ENCODE data around the gene HERC2. TPM values are rescaled to one million over a fixed set of nuclear protein-coding genes. Genes with fewer than 3 reads are reported as not detected.
"Not testable (repeated sequence)": the region's sequence is repeated elsewhere in the genome, so short reads cannot be mapped to it uniquely, and the experiment has no call there.

Gene HERC2
- total RNA-seq, 1 experiment from 2014 or later, result 33.1 TPM

DNA sequence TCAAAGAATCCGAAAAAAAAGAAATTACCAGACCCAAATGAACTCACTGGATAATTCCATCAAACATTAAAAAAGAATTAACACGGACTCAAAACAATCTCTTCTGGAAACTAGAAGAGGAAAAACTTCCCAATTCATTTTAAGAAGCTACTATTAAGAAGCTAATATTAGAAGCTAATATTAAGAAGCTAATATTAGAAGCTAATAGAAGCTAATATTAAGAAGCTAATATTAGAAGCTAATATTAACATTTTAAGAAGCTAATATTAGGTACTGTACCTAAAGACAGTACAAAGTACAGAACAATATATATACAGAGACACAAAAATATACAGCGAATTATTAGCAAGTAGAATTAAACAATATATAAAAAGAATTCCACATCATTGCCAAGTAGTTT is 35.9 kb downstream of the HERC2 start:
- no peak for DNase-seq (ENCODE audit: low read depth)

DNA sequence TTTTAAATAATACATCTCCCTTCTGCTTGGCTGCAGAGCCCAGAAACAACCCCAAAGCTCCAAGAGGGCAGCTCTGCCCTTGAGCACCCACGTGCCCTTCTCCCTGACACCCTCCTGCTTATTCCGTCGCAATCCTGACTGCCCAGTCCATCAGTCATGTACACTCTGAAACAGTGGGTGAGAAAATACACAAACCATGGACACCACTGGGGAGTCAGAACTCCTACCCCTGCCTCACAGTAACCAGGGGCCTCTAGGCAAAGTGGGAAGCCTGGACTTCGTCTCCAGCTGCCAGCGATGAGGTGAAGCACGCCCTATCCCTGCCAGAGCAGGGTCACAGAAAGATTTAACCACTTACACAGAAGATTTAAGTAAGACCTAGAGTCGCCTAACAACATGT is 40.1 kb downstream of the HERC2 start:
- no peak for DNase-seq (ENCODE audit: low read depth)

DNA sequence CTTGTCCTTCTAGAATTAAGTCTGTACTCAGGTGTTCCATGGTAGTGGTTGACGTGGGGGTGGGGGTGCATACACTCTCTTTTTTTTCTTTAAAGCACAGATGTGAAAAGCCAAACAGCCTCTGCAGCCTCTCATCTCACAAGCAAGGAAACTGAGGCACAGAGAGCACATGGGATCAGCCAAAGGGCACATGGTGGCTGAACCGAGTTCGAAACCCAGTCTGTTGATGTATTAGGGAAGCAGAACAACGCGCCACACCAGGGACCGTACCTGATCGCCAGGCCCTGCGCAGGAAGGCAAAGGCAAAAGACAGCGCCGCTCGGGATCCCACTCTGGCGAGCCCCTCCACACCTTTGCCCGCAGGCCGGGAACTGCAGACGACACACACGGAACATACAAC is 47.3 kb downstream of the HERC2 start:
- DNase-seq (ENCODE audit: low read depth), result no peak

DNA sequence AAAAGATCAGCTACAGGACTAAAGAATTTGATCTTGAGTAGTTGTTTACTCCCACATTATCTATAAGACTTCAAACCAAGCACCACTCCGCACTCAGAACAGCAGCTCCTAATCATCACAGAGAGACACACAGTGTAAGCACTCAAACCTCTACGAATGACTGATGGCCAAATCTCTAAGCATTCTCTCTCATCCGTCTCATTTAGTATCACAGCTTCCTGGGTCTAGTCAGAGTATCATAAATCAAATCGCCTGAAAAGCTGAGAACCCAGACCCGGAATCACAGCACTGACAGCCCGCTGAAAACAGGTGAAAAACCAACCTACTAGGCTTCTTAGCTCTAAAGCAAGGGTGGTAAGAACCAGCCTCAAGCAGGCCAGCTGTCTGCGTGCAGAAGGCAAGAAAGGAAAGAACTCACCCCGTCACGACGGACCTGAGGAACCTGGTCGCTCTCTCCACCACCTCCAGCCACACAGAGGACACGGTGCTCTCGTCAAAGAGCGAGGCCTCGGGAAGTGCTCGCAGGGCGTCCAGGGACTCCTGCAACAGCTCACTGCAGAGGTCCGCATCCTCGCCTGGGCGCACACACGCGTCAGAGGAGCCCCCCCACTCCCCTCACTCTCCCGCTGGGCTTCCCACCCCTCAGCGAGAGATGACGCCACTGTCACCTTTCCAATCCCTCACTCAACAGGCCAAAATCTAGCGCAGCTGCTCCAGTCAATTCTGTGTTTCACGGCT is 47.9 kb downstream of the HERC2 start:
- no peak for DNase-seq (ENCODE audit: low read depth)

DNA sequence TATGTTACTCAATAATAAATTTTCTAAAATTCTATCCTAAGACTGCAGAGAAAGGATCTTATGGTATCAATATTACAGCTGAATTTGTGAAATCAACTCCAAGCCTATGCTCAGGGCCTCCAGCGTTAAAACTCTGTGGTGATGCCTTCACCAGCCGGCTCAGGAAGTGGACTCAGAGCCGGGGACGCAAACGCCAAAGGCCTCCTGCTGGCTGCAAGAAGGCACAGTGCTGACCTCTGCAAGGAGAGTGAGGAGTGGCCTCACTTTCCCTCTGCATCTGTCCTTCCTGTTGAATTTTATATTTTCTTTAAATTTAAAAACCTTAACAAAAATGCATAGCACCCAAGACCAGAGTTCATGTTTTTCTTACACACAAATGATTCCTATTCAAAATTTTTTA is 48.5 kb downstream of the HERC2 start:
- no peak for DNase-seq (ENCODE audit: low read depth)

DNA sequence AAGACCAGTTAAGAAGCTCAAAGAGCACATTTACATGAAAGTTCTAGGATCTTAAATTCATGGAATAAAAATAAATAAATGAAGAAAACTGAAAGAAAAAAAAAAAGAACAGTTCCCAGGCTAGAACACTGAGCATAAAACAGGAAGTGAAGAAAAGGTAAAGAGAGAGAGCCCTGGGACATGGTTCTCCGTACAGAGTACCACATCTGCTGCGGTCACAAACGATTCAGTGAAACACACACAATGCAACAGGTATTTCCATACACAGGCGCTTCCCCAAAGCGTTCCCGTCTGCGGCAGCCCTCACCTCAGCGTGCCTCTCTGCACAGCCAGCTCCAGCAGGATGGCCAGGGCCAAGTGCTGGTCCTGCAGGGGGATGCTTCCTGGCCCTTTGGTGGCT is 49.4 kb downstream of the HERC2 start:
- DNase-seq (ENCODE audit: low read depth), result no peak

DNA sequence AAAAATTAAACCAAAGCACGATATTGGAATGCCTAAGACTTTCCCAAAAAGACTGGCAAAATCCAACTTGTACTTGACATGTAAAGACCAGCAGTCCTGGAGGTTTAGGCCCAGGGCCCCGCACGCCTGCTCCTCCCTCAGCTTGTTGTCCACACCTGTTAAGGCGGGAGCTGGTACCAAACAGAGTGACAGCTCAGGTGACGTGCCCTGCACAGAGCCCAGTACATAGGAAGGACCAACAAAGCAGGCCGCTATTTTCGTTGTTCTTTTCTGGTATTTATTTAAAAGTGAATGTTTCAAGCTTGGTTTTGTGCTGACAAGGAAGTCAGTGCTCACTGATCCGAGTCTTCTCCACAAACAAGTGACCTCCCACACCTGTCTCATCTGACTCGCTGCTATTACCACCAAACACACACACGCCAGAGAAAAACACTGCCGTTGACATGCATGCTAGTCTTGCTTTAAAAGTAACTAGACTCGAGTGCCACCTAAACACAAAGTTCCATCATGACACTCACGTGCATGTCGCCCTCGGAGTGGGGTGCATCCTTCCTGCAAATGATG is 50.2 kb downstream of the HERC2 start:
- DNase-seq (ENCODE audit: low read depth), result no peak

DNA sequence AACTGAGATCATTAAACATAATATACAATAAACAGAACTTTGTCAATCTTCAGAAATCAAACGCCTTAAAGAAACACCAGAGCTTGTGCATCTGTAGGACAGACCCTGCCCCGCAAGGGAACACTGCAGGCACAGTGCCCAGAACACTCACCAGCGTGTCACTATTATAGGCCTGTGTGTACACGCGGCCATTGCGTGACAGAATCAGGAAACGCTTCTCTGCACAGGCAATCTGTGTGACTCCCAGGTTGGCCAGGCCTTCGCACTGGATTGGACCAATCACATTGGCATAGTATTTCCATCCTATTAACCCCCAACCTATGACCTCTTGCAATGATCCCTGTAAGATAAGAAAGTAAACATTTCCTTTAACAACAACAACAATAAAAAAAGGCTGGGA is 52.9 kb downstream of the HERC2 start:
- DNase-seq (ENCODE audit: low read depth), result no peak

DNA sequence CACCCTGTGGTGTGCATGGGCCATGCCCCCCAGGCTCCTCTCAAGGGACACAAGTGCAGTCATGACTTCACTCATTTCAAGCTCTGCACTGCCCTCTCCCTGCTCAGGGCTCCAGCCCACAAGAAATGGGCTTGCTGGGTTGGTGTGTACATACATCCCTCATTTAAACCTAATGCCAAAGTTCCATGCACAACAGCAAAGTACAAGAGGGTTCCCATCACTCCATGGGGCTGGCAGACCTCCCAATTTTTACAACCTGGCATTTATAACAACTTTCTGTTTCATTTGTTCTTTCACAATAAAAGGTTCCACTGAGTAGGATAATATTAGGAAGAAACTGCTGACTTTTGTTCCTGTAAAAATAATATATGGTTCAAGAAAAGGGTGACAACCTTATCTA is 54.3 kb downstream of the HERC2 start:
- DNase-seq (ENCODE audit: low read depth), result no peak

DNA sequence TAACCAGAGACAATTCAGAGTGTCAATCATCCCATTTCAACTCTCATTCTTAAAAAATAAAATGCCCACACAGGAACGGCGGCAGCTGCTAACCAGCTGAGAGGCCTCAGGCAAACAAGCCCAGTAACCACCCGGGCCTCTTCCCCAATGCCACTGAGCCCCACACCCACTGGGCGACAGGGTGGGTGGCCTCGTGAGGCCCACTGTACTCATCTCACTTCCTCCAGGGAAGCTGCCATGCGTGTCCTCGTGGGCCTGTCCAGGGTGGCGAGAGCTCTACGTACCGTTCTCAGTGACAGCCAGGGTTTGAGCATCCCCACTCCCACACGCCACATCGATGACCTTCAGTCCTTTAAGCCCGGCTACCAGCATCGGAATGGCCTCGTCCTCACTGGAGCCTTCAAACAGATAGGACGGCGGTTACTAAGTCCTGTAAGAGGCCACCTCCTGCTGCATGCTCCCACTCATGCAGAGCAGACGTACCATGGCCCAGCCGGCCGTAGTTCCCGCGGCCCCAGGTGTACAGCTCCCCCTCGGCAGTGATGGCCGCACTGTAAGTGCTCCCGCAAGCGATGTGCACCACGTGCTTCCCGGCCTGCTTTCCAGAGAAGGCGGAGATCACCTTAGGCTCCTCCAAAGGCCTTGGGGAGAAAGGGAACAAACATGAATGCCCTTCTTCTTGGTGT is 56.5 kb downstream of the HERC2 start:
- no peak for DNase-seq (ENCODE audit: low read depth)

DNA sequence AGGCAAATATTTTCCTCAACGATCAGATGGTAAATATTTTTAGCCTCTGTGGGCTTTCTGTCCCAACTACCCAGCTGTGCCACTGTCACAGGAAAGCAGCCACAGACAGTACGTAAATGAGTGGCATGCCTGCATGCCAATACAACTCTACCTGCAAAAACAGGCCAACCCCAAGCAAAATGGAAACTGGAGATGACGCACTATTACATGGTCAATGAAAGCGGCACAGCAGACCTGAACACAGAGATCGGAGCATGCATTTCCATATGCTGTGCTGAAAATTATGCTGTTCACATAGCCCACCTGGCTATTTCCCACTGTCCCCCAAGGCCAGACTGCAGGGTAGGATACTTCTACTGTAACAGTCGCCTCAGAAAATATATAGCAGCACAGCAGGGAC is 57.8 kb downstream of the HERC2 start:
- DNase-seq (ENCODE audit: low read depth), result no peak

DNA sequence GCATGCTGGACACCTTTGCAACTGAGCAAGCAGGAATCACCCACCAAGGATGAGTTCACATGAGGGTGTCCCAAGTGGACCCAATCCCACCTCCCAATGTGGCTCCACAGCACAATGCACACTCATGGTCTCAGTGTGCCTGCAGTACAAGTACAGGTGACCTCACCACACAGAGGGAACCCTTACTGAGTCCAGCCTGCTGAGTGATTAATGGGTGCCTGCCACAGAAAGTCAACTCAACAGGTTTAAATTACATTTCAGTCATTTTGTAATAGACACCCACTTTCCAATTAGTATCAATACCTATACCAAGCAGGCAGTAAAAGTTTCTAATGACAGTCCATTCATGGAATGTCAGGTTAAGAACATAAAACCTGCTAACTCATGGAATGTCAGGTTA is 59.5 kb downstream of the HERC2 start:
- no peak for DNase-seq (ENCODE audit: low read depth)

DNA sequence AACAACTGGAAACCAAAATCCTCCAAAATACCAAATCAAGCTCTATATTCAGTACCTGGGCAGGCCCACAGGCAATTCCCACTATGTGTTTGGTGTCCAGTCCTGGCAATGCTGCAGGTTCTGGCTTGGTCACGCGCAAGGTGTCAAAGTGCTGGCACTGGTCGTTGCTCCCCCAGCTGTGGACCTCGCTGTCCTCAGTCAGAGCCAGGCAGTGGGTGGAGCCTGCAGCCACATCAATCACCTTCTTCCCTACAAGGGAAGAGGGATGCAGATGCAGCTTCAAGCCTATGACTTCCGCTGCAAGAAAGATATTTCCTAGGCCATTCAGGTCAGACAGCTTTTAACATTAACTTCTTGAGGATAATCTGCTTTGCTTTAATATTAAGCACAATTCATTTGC is 61.3 kb downstream of the HERC2 start:
- no peak for DNase-seq (ENCODE audit: low read depth)

DNA sequence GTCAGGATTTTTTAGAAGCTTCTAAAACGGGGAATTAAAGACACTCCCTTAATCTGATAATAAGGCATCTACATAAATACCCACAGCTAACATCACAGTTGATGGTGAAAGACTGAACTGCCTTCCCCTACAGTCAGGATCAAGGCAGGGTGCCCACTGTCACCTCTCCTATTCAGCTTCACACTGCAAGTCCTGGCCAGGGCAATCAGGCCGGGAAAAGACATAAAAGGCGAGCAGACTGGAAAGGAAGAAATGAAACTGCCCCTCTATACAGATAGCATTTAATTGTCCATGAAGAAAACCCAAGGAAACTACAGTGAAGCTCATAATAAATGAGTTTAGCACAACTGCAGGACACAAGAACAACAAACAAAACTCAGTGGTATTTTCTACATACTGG is 61.7 kb downstream of the HERC2 start:
- no peak for DNase-seq (ENCODE audit: low read depth)

DNA sequence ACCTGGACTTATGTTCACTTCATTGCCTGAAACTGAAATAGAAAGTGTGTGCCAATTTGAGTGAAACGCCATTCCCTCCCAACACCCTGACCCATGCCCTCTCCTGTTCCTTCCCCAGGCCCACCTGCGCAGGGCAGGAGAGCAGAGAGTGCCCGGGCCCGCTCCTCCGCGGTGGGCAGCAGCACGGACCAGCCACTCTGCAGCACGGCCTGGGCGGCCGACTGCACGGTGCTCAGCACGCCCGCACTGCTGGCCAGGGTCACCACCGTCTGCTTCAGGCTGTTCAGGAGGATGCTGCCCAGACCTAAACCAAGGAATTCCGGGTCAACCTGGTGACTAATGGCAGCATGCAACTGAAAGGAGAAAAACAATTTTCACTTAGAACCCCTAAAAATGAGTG is 66.0 kb downstream of the HERC2 start:
- DNase-seq (ENCODE audit: low read depth), result no peak

DNA sequence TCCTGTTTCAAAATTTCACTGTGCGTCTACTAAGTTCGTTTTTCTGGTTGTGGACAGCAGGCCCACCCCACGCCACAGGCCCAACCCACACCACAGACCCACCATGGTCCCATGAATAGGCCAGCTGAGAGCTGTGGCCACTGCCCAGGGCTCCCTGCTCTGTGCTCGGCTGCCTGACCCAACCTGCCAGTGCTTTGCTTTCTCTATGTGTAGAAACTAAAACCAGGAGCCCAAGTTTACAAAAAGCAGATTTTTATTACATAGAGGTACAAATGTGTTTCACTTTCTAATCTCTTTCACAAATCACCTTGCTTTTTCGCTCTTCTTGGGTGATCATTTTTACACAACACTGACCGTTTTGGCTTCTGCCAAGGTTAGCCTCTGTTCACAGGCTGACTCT is 69.1 kb downstream of the HERC2 start:
- no peak for DNase-seq (ENCODE audit: low read depth)

DNA sequence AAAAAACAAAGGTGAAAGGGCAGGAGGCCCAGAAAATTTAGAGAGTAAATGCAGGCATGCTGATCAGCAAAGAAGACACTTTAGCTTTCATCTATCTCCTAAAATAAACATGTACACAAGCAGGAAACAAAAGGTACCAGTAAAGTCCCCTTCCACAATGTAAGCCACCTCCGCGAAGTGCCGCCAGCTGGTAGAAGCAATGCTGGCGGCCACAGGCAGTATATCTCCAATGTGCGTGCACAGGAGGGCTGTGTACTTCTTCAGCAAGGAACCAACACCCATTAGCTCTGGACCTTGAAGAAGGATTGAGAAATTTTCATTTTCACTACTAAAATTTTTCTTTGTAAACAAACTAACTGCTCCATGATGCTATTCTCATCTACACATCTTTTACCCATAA is 75.4 kb downstream of the HERC2 start:
- DNase-seq (ENCODE audit: low read depth), result no peak

DNA sequence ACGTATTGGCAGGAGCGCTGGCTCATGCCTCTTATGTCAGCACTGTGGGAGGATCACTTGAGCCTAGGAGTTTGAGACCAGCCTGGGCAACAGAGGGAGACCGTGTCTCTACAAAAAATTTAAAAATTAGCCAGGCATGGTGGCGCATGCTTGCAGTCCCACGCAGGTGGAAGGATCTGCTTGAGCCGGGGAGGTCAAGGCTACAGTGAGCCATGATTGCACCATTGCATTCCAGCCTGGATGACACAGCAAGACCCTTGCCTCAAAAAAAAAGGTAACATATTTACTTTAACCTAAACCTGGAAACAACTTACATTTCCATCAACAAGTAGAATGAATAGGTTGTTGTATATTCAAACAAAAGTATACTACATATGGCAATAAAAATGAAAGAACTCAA is 78.1 kb downstream of the HERC2 start:
- no peak for DNase-seq (ENCODE audit: low read depth)

DNA sequence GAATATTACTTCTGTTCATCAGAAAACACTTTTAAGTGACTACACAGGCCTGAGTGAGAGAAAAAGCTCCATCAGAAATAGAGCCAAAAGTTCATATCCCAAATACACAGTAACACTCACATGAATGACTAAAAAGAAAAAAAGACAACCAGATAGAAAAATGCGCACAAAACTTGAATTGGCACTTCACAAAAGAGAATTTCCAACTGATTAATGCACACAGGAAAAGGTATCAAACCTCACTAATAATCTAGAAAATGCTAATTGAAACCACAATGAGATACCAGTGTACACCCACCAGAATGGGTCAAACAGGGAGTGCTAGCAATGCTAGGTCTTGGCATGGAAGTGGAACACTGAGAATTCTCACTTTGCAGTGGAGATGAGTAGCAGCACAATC is 78.6 kb downstream of the HERC2 start:
- DNase-seq (ENCODE audit: low read depth), result no peak

DNA sequence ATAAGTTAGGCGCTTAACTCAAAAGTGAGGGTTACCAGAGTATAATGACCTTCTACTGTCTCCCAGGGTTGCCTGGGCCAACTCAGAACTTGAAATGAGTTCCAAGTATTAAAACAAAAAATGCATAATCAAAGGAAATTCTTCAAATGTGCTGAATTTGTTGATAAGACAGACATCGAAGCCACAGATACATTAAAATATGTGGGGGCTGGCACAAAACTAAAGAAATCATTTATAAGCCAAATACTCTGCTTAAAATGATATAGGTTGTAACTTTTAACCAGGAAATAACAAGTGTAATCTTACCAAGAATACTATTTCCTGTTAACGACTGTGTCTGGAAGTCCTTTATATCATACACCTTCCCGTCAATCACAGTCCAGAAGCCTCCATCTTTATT is 83.7 kb downstream of the HERC2 start:
- DNase-seq (ENCODE audit: low read depth), result not testable (repeated sequence)

DNA sequence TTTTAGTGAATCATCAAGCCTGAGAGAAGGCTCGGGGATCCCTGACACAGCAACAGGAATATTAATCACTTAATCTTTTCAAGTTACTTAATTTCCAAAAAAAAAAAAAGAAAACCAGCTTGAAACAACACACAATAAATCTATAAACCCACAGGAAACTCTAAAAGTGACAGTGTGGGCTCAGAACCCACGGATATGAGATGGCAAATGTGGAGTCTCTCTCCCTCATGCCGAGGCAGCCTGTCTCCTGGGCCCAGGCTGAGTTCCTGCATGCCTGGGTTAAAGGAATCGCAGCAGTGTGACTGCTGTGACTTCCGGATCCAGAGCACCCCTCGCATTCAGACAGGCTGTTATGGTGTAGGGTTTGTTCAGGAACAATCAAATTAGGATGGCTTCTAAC is 90.2 kb downstream of the HERC2 start:
- DNase-seq (ENCODE audit: low read depth), result not testable (repeated sequence)

DNA sequence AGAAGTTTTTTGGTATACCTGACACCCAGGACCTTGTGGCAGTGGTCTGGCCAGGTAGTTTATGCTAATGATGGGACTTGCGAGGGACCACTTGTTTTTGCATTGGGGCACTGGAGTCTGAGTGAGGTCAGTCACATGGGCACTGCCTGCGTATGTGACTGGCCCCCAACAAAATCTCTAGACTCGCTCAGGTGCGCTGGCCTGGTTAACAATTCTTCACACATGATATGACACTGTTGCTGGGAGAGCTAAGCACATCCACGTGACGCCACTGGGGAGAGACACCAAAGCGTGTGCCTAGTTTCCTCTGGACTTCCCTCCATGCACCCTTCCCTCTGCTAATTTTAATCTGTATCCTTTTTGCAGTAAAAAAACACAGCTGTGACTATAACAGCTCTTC is 90.6 kb downstream of the HERC2 start:
- not testable (repeated sequence) for DNase-seq (ENCODE audit: low read depth)

Measured in HT1080 (cell line).